Hepatocyte (in vitro differentiated cells): ENCODE results near the gene RBAK.
"Not testable (repeated sequence)": the region's sequence is repeated elsewhere in the genome, so short reads cannot be mapped to it uniquely, and the experiment has no call there.

ENCODE experiments used
- EZH2 ChIP-seq: fragments of 200-600 bp; sonication (generic); IDR thresholded peaks from 2 replicates; pipeline ENCODE4 v1.6.1; 2016; ENCODE audit warnings: antibody characterized with exemption, mild to moderate bottlenecking, borderline replicate concordance
- TF ChIP-seq, protein P1 (sequence below): fragments of 200-600 bp; sonication (generic); IDR thresholded peaks from 2 replicates; pipeline ENCODE4 v1.5.1; 2016; ENCODE audit warnings: antibody characterized with exemption, mild to moderate bottlenecking; ENCODE audit not compliant: poor library complexity

GRCh38 chr7:5075187-5075586, 29.5 kb downstream of the RBAK start:
- TF ChIP-seq, protein P1, sequence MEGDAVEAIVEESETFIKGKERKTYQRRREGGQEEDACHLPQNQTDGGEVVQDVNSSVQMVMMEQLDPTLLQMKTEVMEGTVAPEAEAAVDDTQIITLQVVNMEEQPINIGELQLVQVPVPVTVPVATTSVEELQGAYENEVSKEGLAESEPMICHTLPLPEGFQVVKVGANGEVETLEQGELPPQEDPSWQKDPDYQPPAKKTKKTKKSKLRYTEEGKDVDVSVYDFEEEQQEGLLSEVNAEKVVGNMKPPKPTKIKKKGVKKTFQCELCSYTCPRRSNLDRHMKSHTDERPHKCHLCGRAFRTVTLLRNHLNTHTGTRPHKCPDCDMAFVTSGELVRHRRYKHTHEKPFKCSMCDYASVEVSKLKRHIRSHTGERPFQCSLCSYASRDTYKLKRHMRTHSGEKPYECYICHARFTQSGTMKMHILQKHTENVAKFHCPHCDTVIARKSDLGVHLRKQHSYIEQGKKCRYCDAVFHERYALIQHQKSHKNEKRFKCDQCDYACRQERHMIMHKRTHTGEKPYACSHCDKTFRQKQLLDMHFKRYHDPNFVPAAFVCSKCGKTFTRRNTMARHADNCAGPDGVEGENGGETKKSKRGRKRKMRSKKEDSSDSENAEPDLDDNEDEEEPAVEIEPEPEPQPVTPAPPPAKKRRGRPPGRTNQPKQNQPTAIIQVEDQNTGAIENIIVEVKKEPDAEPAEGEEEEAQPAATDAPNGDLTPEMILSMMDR: not testable (repeated sequence)
- TF ChIP-seq EZH2: not testable (repeated sequence)
